ENCODE data around the gene FAM186B. TPM values are rescaled to one million over a fixed set of nuclear protein-coding genes. Genes with fewer than 3 reads are reported as not detected.
A peak's percentile ranks its signal among the peaks of the same experiment; 100 is the strongest.

Gene FAM186B
- total RNA-seq, 1 donor from 2014 or later = 0.75 TPM

DNA sequence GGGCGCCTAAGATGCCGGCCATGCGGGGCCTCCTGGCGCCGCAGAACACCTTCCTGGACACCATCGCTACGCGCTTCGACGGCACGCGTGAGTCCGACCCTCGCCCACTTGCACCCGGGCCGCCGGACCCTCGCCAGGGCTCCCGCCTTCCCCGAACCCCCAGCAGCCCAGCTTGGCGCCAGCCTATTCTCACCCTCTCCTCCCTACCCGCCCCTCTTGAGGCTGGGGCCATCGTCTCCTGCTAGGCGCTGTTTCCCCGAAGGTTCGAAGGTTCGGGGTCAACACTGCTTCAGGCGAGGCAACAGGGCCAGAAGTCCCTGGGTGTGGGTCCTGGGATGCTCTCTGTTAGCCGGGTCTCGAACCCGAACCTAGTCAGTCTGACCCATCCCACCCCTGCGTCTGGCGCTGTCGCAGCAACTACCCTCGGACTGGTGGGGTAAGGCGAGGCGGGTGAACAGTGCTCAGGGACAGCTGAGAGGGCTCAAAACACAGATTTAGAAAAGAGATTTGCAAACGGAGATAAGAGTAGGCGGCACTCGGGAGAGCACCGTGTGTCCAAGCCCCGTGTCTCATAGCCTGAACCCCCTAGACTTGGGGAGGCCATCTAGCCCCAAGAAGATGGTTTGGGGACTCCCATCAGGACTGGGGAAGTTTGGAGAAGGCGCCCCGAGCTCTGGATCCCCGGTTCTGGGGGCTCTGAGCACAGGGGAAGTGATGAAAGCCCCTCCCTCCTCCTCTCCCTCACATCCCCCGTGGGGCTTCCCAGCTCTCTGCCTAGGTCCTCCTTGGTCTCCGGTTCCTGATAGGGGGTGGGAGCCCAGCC lies 65.8 kb downstream of the FAM186B start:
- Histone ChIP-seq H3K9me3 (no peaks in the 10 kb centered on the region), H3K27me3 (peaks cover 48% of the 10 kb centered on the region), H3K27ac (no peak overlapping the region), H3K36me3 (no peaks in the 10 kb centered on the region), H3K4me3 (no peak overlapping the region), H3K4me1 (peaks cover 6% of the 10 kb centered on the region)
- intact Hi-C loops (cut with DNase I) = no loop called here
- ATAC-seq = no peak
- TF ChIP-seq, protein P1, sequence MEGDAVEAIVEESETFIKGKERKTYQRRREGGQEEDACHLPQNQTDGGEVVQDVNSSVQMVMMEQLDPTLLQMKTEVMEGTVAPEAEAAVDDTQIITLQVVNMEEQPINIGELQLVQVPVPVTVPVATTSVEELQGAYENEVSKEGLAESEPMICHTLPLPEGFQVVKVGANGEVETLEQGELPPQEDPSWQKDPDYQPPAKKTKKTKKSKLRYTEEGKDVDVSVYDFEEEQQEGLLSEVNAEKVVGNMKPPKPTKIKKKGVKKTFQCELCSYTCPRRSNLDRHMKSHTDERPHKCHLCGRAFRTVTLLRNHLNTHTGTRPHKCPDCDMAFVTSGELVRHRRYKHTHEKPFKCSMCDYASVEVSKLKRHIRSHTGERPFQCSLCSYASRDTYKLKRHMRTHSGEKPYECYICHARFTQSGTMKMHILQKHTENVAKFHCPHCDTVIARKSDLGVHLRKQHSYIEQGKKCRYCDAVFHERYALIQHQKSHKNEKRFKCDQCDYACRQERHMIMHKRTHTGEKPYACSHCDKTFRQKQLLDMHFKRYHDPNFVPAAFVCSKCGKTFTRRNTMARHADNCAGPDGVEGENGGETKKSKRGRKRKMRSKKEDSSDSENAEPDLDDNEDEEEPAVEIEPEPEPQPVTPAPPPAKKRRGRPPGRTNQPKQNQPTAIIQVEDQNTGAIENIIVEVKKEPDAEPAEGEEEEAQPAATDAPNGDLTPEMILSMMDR (IDR thresholded peaks at IDR 0.05) = no peak
- DNase-seq = peak; percentile 63

- no peaks in the 10 kb centered on the region for H3K36me3 ChIP-seq
- H3K27me3 ChIP-seq = peaks cover 48% of the 10 kb centered on the region
- H3K9me3 ChIP-seq = no peaks in the 10 kb centered on the region
- peak within 1 kb of the TSS; percentile 53 for H3K4me3 ChIP-seq
- H3K27ac ChIP-seq = no peak within 1 kb of the TSS
- TF ChIP-seq, protein P1 (IDR thresholded peaks at IDR 0.05) = no peak
- peak; percentile 82 for ATAC-seq
- peak; percentile 90 for DNase-seq
- intact Hi-C loops (cut with DNase I) = no loop called here
- peaks cover 6% of the 10 kb centered on the region for H3K4me1 ChIP-seq
Observed at GRCh38 chr12:49538510-49539403, 66.7 kb downstream of the FAM186B start, which contains the start of gene KCNH3. Gene KCNH3, plus strand, starts transcription at chr12:49539030. Its CDS starts 387 bp downstream, at chr12:49539417.

DNA sequence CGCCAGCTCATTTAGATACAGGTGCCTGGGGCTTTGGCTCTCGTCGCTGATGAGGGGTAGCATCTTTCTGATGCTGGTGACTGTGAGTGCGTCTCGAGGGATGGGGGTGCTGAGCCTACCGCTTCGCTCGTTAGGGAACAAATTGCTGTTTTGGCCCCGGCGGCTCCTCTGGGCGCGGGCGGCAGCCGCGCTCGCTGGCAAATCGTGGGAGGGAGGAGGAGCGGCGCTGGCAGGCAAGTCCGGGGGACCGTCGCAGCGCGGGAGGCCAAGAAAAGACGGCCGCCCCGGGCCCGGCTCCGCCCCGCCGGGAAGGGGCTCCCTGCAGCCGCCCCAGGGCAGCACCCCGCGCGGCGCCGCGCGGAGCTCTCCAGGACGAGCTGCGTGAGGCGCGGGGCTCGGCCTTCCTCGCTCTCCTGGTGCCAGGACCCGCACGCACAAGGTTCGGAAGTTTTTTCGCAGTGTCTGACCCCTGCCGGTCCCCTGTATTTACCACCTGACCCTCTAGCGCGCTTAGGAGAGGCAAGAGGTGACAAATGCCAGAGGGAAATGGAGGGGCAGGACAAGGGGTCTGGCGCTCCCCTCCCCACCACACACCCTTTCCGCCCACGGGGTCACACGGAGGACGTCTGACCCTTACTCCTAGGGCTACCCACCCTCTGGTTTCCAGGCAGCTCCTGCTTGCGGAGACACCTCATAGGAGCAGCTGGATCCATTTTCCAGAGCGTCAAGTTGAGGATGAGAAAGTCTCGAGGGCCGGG lies 67.5 kb downstream of the FAM186B start:
- ATAC-seq (peak; percentile 21), DNase-seq (peak; percentile 71)
- Histone ChIP-seq H3K4me3 (peak overlapping the region; percentile 53), H3K36me3 (no peaks in the 10 kb centered on the region), H3K27me3 (peaks cover 48% of the 10 kb centered on the region), H3K9me3 (no peaks in the 10 kb centered on the region), H3K4me1 (peaks cover 6% of the 10 kb centered on the region), H3K27ac (no peak overlapping the region)
- TF ChIP-seq, protein P1 (IDR thresholded peaks at IDR 0.05) = no peak
- intact Hi-C loops (cut with DNase I) = no loop called here

Other genes starting within 250 kb of the FAM186B start
- gene SPATS2, start 238.2 kb downstream of the FAM186B start, total RNA-seq = 12.6 TPM
- 0.90 TPM for gene KCNH3, start 66.6 kb downstream of the FAM186B start, total RNA-seq
- gene MCRS1, start 37.5 kb downstream of the FAM186B start, total RNA-seq = 54.0 TPM
- 19.9 TPM for gene PRPF40B, start 17.9 kb upstream of the FAM186B start, total RNA-seq
- gene FMNL3, start 101.8 kb upstream of the FAM186B start, total RNA-seq = 40.3 TPM
- gene TMBIM6, start 135.9 kb upstream of the FAM186B start, total RNA-seq = 654 TPM
- gene NCKAP5L, start 222.8 kb upstream of the FAM186B start, total RNA-seq = 23.2 TPM
- gene BCDIN3D, start 237.5 kb upstream of the FAM186B start, total RNA-seq = 4.9 TPM